Measurements from ENCODE around the gene IDS.
"Not testable (repeated sequence)": the region's sequence is repeated elsewhere in the genome, so short reads cannot be mapped to it uniquely, and the experiment has no call there.

GRCh38 chrX:149546962-149547361, 41.9 kb upstream of the IDS start:
- not testable (repeated sequence) for TF ChIP-seq CTCF, POLR2AphosphoS5 (IDR thresholded peaks at IDR 0.05)

Data from stomach (tissue), 4 donors.